ENCODE results near the gene TSHZ2.

Gene TSHZ2

GRCh38 chr20:53488775-53489272 lies 516.7 kb downstream of the TSHZ2 start:
- 97% methylated on average over 6 of the region's 6 CpGs for WGBS

GRCh38 chr20:53489528-53489927 lies 517.4 kb downstream of the TSHZ2 start:
- no peaks in the 10 kb centered on the region for H3K9me3 ChIP-seq (ENCODE audit: insufficient read depth, low read depth, low read length)
- no peak overlapping the region for H3K4me3 ChIP-seq (ENCODE audit: low read length)
- no peak overlapping the region for H3K9ac ChIP-seq (ENCODE audit: low read depth, low read length)
- no peaks in the 10 kb centered on the region; the same call in 1 of the 2 replicates for H3K36me3 ChIP-seq (ENCODE audit: insufficient read depth, low read length)
- H3K27ac ChIP-seq (ENCODE audit: low read depth, low read length), result no peak overlapping the region
- peaks cover under 1% of the 10 kb centered on the region for H3K4me1 ChIP-seq (ENCODE audit: insufficient read depth, low read length)
- WGBS, result 92% methylated on average over 5 of the region's 5 CpGs
- no peaks in the 10 kb centered on the region for H3K27me3 ChIP-seq (ENCODE audit: insufficient read depth, low read length)

More at GRCh38 chr20:53488775-53489272, 516.7 kb downstream of the TSHZ2 start:
- H3K36me3 ChIP-seq (ENCODE audit: insufficient read depth, low read length), result no peaks in the 10 kb centered on the region; the same call in 1 of the 2 replicates
- H3K9me3 ChIP-seq (ENCODE audit: insufficient read depth, low read depth, low read length), result no peaks in the 10 kb centered on the region
- H3K27me3 ChIP-seq (ENCODE audit: insufficient read depth, low read length), result no peaks in the 10 kb centered on the region
- H3K4me3 ChIP-seq (ENCODE audit: low read length), result no peak overlapping the region
- H3K9ac ChIP-seq (ENCODE audit: low read depth, low read length), result no peak overlapping the region
- no peaks in the 10 kb centered on the region for H3K4me1 ChIP-seq (ENCODE audit: insufficient read depth, low read length)
- H3K27ac ChIP-seq (ENCODE audit: low read depth, low read length), result no peak overlapping the region

GRCh38 chr20:53490620-53491019 lies 518.5 kb downstream of the TSHZ2 start:
- Histone ChIP-seq H3K9me3 (ENCODE audit: insufficient read depth, low read depth, low read length) (no peaks in the 10 kb centered on the region), H3K4me3 (ENCODE audit: low read length) (no peak overlapping the region), H3K4me1 (ENCODE audit: insufficient read depth, low read length) (peaks cover 4% of the 10 kb centered on the region), H3K27ac (ENCODE audit: low read depth, low read length) (no peak overlapping the region), H3K36me3 (ENCODE audit: insufficient read depth, low read length) (no peaks in the 10 kb centered on the region; the same call in 1 of the 2 replicates), H3K9ac (ENCODE audit: low read depth, low read length) (no peak overlapping the region), H3K27me3 (ENCODE audit: insufficient read depth, low read length) (no peaks in the 10 kb centered on the region)
- WGBS, result 96% methylated on average over 3 of the region's 3 CpGs

GRCh38 chr20:53491462-53491861 lies 519.3 kb downstream of the TSHZ2 start:
- no peaks in the 10 kb centered on the region for H3K9me3 ChIP-seq (ENCODE audit: insufficient read depth, low read depth, low read length)
- H3K9ac ChIP-seq (ENCODE audit: low read depth, low read length), result no peak overlapping the region
- 95% methylated on average over 5 of the region's 5 CpGs for WGBS
- no peak overlapping the region for H3K4me3 ChIP-seq (ENCODE audit: low read length)
- H3K27me3 ChIP-seq (ENCODE audit: insufficient read depth, low read length), result no peaks in the 10 kb centered on the region
- no peaks in the 10 kb centered on the region; the same call in 1 of the 2 replicates for H3K36me3 ChIP-seq (ENCODE audit: insufficient read depth, low read length)
- peaks cover 4% of the 10 kb centered on the region for H3K4me1 ChIP-seq (ENCODE audit: insufficient read depth, low read length)
- no peak overlapping the region for H3K27ac ChIP-seq (ENCODE audit: low read depth, low read length)

- Histone ChIP-seq H3K9ac (ENCODE audit: low read depth, low read length) (no peak overlapping the region), H3K9me3 (ENCODE audit: insufficient read depth, low read depth, low read length) (no peaks in the 10 kb centered on the region), H3K36me3 (ENCODE audit: insufficient read depth, low read length) (no peaks in the 10 kb centered on the region; the same call in 1 of the 2 replicates), H3K4me1 (ENCODE audit: insufficient read depth, low read length) (peaks cover 4% of the 10 kb centered on the region), H3K27me3 (ENCODE audit: insufficient read depth, low read length) (no peaks in the 10 kb centered on the region), H3K27ac (ENCODE audit: low read depth, low read length) (no peak overlapping the region), H3K4me3 (ENCODE audit: low read length) (no peak overlapping the region)
- WGBS, result 89% methylated on average over 3 of the region's 3 CpGs
Measured at GRCh38 chr20:53492212-53492611, 520.1 kb downstream of the TSHZ2 start.

GRCh38 chr20:53493311-53493857 lies 521.2 kb downstream of the TSHZ2 start:
- no peaks in the 10 kb centered on the region for H3K27me3 ChIP-seq (ENCODE audit: insufficient read depth, low read length)
- H3K36me3 ChIP-seq (ENCODE audit: insufficient read depth, low read length), result no peaks in the 10 kb centered on the region; the same call in 1 of the 2 replicates
- WGBS, result 98% methylated on average over 4 of the region's 4 CpGs
- H3K9me3 ChIP-seq (ENCODE audit: insufficient read depth, low read depth, low read length), result no peaks in the 10 kb centered on the region
- no peak overlapping the region for H3K4me3 ChIP-seq (ENCODE audit: low read length)
- no peak overlapping the region for H3K27ac ChIP-seq (ENCODE audit: low read depth, low read length)
- no peak overlapping the region for H3K9ac ChIP-seq (ENCODE audit: low read depth, low read length)
- H3K4me1 ChIP-seq (ENCODE audit: insufficient read depth, low read length), result peaks cover 4% of the 10 kb centered on the region

GRCh38 chr20:53494753-53495152 lies 522.6 kb downstream of the TSHZ2 start:
- Histone ChIP-seq H3K4me1 (ENCODE audit: insufficient read depth, low read length) (peaks cover 4% of the 10 kb centered on the region), H3K27me3 (ENCODE audit: insufficient read depth, low read length) (no peaks in the 10 kb centered on the region), H3K9ac (ENCODE audit: low read depth, low read length) (no peak overlapping the region), H3K36me3 (ENCODE audit: insufficient read depth, low read length) (no peaks in the 10 kb centered on the region; the same call in 1 of the 2 replicates), H3K4me3 (ENCODE audit: low read length) (no peak overlapping the region), H3K9me3 (ENCODE audit: insufficient read depth, low read depth, low read length) (no peaks in the 10 kb centered on the region), H3K27ac (ENCODE audit: low read depth, low read length) (no peak overlapping the region)
- WGBS, result 87% methylated on average over 4 of the region's 5 CpGs

- peaks cover 4% of the 10 kb centered on the region for H3K4me1 ChIP-seq (ENCODE audit: insufficient read depth, low read length)
- no peaks in the 10 kb centered on the region for H3K9me3 ChIP-seq (ENCODE audit: insufficient read depth, low read depth, low read length)
- peaks cover 2% of the 10 kb centered on the region; the same call in 1 of the 2 replicates for H3K36me3 ChIP-seq (ENCODE audit: insufficient read depth, low read length)
- no peaks in the 10 kb centered on the region for H3K27me3 ChIP-seq (ENCODE audit: insufficient read depth, low read length)
- WGBS, result 91% methylated on average over 14 of the region's 14 CpGs
- no peak overlapping the region for H3K27ac ChIP-seq (ENCODE audit: low read depth, low read length)
- H3K9ac ChIP-seq (ENCODE audit: low read depth, low read length), result no peak overlapping the region
- no peak overlapping the region for H3K4me3 ChIP-seq (ENCODE audit: low read length)
Measured at GRCh38 chr20:53495398-53496092, 523.4 kb downstream of the TSHZ2 start.

- H3K9me3 ChIP-seq (ENCODE audit: insufficient read depth, low read depth, low read length), result no peaks in the 10 kb centered on the region; the same call in 1 of the 2 replicates
- 0 out of 2 replicates have a peak, but pooled peaks cover 3% of the 10 kb centered on the region for H3K36me3 ChIP-seq (ENCODE audit: insufficient read depth, low read length)
- WGBS, result 91% methylated on average over 3 of the region's 3 CpGs
- H3K27me3 ChIP-seq (ENCODE audit: insufficient read depth, low read length), result no peaks in the 10 kb centered on the region
- no peak overlapping the region for H3K27ac ChIP-seq (ENCODE audit: low read depth, low read length)
- H3K4me1 ChIP-seq (ENCODE audit: insufficient read depth, low read length), result peaks cover 4% of the 10 kb centered on the region
- H3K4me3 ChIP-seq (ENCODE audit: low read length), result no peak overlapping the region
- H3K9ac ChIP-seq (ENCODE audit: low read depth, low read length), result no peak overlapping the region
Measured at GRCh38 chr20:53497246-53497645, 525.1 kb downstream of the TSHZ2 start.

GRCh38 chr20:53498341-53498740 lies 526.2 kb downstream of the TSHZ2 start:
- no peaks in the 10 kb centered on the region for H3K27me3 ChIP-seq (ENCODE audit: insufficient read depth, low read length)
- H3K27ac ChIP-seq (ENCODE audit: low read depth, low read length), result no peak overlapping the region
- H3K4me3 ChIP-seq (ENCODE audit: low read length), result no peak overlapping the region
- H3K36me3 ChIP-seq (ENCODE audit: insufficient read depth, low read length), result 0 out of 2 replicates have a peak, but pooled peaks cover 3% of the 10 kb centered on the region
- no peak overlapping the region for H3K9ac ChIP-seq (ENCODE audit: low read depth, low read length)
- H3K9me3 ChIP-seq (ENCODE audit: insufficient read depth, low read depth, low read length), result no peaks in the 10 kb centered on the region; the same call in 1 of the 2 replicates
- WGBS, result 93% methylated on average over 5 of the region's 5 CpGs
- H3K4me1 ChIP-seq (ENCODE audit: insufficient read depth, low read length), result peaks cover 4% of the 10 kb centered on the region

- 0 out of 2 replicates have a peak, but pooled peaks cover 3% of the 10 kb centered on the region for H3K36me3 ChIP-seq (ENCODE audit: insufficient read depth, low read length)
- H3K9me3 ChIP-seq (ENCODE audit: insufficient read depth, low read depth, low read length), result no peaks in the 10 kb centered on the region; the same call in 1 of the 2 replicates
- no peak overlapping the region for H3K4me3 ChIP-seq (ENCODE audit: low read length)
- H3K27ac ChIP-seq (ENCODE audit: low read depth, low read length), result no peak overlapping the region
- H3K9ac ChIP-seq (ENCODE audit: low read depth, low read length), result no peak overlapping the region
- H3K27me3 ChIP-seq (ENCODE audit: insufficient read depth, low read length), result no peaks in the 10 kb centered on the region
- no peaks in the 10 kb centered on the region for H3K4me1 ChIP-seq (ENCODE audit: insufficient read depth, low read length)
Measured at GRCh38 chr20:53500651-53501050, 528.5 kb downstream of the TSHZ2 start.
